Tongue (tissue), 2 donors: ENCODE results near the gene EIF5A. TPM values are rescaled to one million over a fixed set of nuclear protein-coding genes. Genes with fewer than 3 reads are reported as not detected.

Experiments used
- DNase-seq: peaks from one replicate; pipeline ENCODE4 v3.0.0-alpha.2; 2015
- total RNA-seq: library from RNA; depleted of rRNA; stranded (reverse); fragments of >200 nt; gene quantifications from one replicate; pipeline ENCODE4 v1.2.3, GENCODE V29; 2014

Gene EIF5A
- total RNA-seq, 1 donor from 2014 or later, result 212 TPM

GRCh38 chr17:7285679-7286078 lies 21.7 kb upstream of the EIF5A start:
- DNase-seq, result no peak

GRCh38 chr17:7289256-7290032 lies 18.0 kb upstream of the EIF5A start:
- DNase-seq, result no peak

- no peak for DNase-seq
These were observed 17.3 kb upstream of the EIF5A start for GRCh38 chr17:7290166-7290565.

GRCh38 chr17:7290685-7291084 lies 16.7 kb upstream of the EIF5A start:
- no peak for DNase-seq

GRCh38 chr17:7292194-7292593 lies 15.2 kb upstream of the EIF5A start:
- DNase-seq, result no peak

- DNase-seq, result peak; percentile 27
These were observed 14.7 kb upstream of the EIF5A start for GRCh38 chr17:7292729-7293128.

GRCh38 chr17:7293159-7293558 lies 14.3 kb upstream of the EIF5A start:
- no peak for DNase-seq

- no peak for DNase-seq
These were observed 13.4 kb upstream of the EIF5A start for GRCh38 chr17:7293816-7294613.

- DNase-seq, result peak; percentile 67
These were observed 12.7 kb upstream of the EIF5A start, which contains the start of gene YBX2 for GRCh38 chr17:7294614-7295153. YBX2 (minus strand) TSS chr17:7294639; CDS start chr17:7294500, 139 bp downstream.

GRCh38 chr17:7295230-7296180 lies 11.9 kb upstream of the EIF5A start:
- no peak for DNase-seq

- DNase-seq, result peak; percentile 90
These were observed 11.1 kb upstream of the EIF5A start for GRCh38 chr17:7296189-7296861.

GRCh38 chr17:7304179-7304578 lies 3.2 kb upstream of the EIF5A start:
- DNase-seq, result no peak

GRCh38 chr17:7307686-7308624 lies 527 bp downstream of the EIF5A start:
- peak; percentile 36 for DNase-seq

GRCh38 chr17:7308625-7309433 lies 1.4 kb downstream of the EIF5A start:
- peak; percentile 86 for DNase-seq

- no peak for DNase-seq
These were observed 2.2 kb downstream of the EIF5A start for GRCh38 chr17:7309628-7310027.

- DNase-seq, result no peak
These were observed 3.8 kb downstream of the EIF5A start for GRCh38 chr17:7311110-7311705.

- DNase-seq, result no peak
These were observed 5.1 kb downstream of the EIF5A start for GRCh38 chr17:7312432-7313087.
